Measurements from ENCODE around the gene CCDC17.

Gene CCDC17

GRCh38 chr1:45623972-45624371 is at the start of gene CCDC17:
TSS of gene CCDC17 (minus strand) at chr1:45624054. CDS start at chr1:45623909, 145 bp downstream.
- no peak for FAIRE-seq

GRCh38 chr1:45669859-45670655 is 46.2 kb upstream of the CCDC17 start:
- no peak for FAIRE-seq

- no peak for FAIRE-seq
These were observed 45.5 kb upstream of the CCDC17 start for GRCh38 chr1:45669379-45669778.

- FAIRE-seq = no peak
These were observed 44.7 kb upstream of the CCDC17 start for GRCh38 chr1:45668526-45668925.

- no peak for FAIRE-seq
These were observed 43.7 kb upstream of the CCDC17 start for GRCh38 chr1:45667321-45668111.

- FAIRE-seq = no peak
These were observed 43.0 kb upstream of the CCDC17 start for GRCh38 chr1:45666836-45667235.

- FAIRE-seq = no peak
These were observed 36.5 kb upstream of the CCDC17 start for GRCh38 chr1:45660336-45660735.

- FAIRE-seq = no peak
These were observed 35.4 kb upstream of the CCDC17 start for GRCh38 chr1:45659222-45659621.

GRCh38 chr1:45658171-45658570 is 34.3 kb upstream of the CCDC17 start:
- no peak for FAIRE-seq

GRCh38 chr1:45656573-45657226 is 32.8 kb upstream of the CCDC17 start:
- no peak for FAIRE-seq

- no peak for FAIRE-seq
These were observed 30.9 kb upstream of the CCDC17 start for GRCh38 chr1:45654540-45655280.

GRCh38 chr1:45647248-45648021 is 23.6 kb upstream of the CCDC17 start:
- FAIRE-seq = no peak

- no peak for FAIRE-seq
These were observed 20.8 kb upstream of the CCDC17 start for GRCh38 chr1:45644661-45645060.

- FAIRE-seq = no peak
These were observed 20.1 kb upstream of the CCDC17 start for GRCh38 chr1:45643978-45644377.

GRCh38 chr1:45643321-45643720 is 19.5 kb upstream of the CCDC17 start:
- no peak for FAIRE-seq

- FAIRE-seq = no peak
These were observed 16.4 kb upstream of the CCDC17 start for GRCh38 chr1:45640293-45640692.

- FAIRE-seq = no peak
These were observed 11.4 kb upstream of the CCDC17 start for GRCh38 chr1:45635211-45635610.

GRCh38 chr1:45630429-45630828 is 6.6 kb upstream of the CCDC17 start:
- no peak for FAIRE-seq

- no peak for FAIRE-seq
These were observed 5.2 kb upstream of the CCDC17 start for GRCh38 chr1:45629035-45629434.

GRCh38 chr1:45622524-45623394 is 1.1 kb downstream of the CCDC17 start:
- FAIRE-seq = no peak
